KMS-11 (cell line): ENCODE results near the gene CREB1.
"Not testable (repeated sequence)": the region's sequence is repeated elsewhere in the genome, so short reads cannot be mapped to it uniquely, and the experiment has no call there.

ENCODE experiments used
- H2AFZ ChIP-seq: fragments of 200-600 bp; sonication (generic); 2 replicates; pipeline ENCODE4 v1.6.1; 2016; ENCODE audit warnings: antibody characterized with exemption, mixed run types, low read depth
- H3K27ac ChIP-seq: fragments of 200-600 bp; sonication (generic); 2 replicates; pipeline ENCODE4 v1.6.1; 2016; ENCODE audit warnings: mild to moderate bottlenecking, mixed run types
- H3K27me3 ChIP-seq: fragments of 200-600 bp; sonication (generic); 2 replicates; pipeline ENCODE4 v1.6.1; 2017; ENCODE audit warnings: mild to moderate bottlenecking, low read depth, mixed run types, moderate library complexity; ENCODE audit not compliant: insufficient read depth
- H3K36me3 ChIP-seq: fragments of 200-600 bp; sonication (generic); 2 replicates; pipeline ENCODE4 v1.6.1; 2017; ENCODE audit warnings: mild to moderate bottlenecking, mixed run types; ENCODE audit not compliant: insufficient read depth
- H3K4me1 ChIP-seq: fragments of 200-600 bp; sonication (generic); 2 replicates; pipeline ENCODE4 v1.6.1; 2016; ENCODE audit warnings: mild to moderate bottlenecking, low read depth, mixed run types; ENCODE audit not compliant: poor library complexity, severe bottlenecking
- H3K4me2 ChIP-seq: fragments of 200-600 bp; sonication (generic); 2 replicates; pipeline ENCODE4 v1.7.0; 2016; ENCODE audit warnings: mild to moderate bottlenecking, mixed run types
- H3K4me3 ChIP-seq: fragments of 200-600 bp; sonication (generic); IDR thresholded peaks from 2 replicates; pipeline ENCODE4 v1.6.1; 2017; ENCODE audit warnings: low read depth, low read length, mixed read lengths; ENCODE audit not compliant: insufficient read depth
- H3K79me2 ChIP-seq: fragments of 200-600 bp; sonication (generic); 2 replicates; pipeline ENCODE4 v1.6.1; 2016; ENCODE audit warnings: low read depth, mixed run types; ENCODE audit not compliant: insufficient read depth
- H3K9ac ChIP-seq: fragments of 200-600 bp; sonication (generic); 2 replicates; pipeline ENCODE4 v1.6.1; 2016; ENCODE audit warnings: mild to moderate bottlenecking, mixed run types
- H4K20me1 ChIP-seq: fragments of 200-600 bp; sonication (generic); 2 replicates; pipeline ENCODE4 v1.6.1; 2016; ENCODE audit warnings: mild to moderate bottlenecking, mixed run types; ENCODE audit not compliant: insufficient read depth
- TF ChIP-seq, protein P1 (sequence below): fragments of 200-600 bp; sonication (generic); conservative IDR thresholded peaks from 2 replicates; pipeline ENCODE4 v1.6.1; 2017; ENCODE audit warnings: low read depth, mild to moderate bottlenecking, antibody characterized with exemption, low read length, moderate library complexity, mixed read lengths

CREB1 gene

DNA sequence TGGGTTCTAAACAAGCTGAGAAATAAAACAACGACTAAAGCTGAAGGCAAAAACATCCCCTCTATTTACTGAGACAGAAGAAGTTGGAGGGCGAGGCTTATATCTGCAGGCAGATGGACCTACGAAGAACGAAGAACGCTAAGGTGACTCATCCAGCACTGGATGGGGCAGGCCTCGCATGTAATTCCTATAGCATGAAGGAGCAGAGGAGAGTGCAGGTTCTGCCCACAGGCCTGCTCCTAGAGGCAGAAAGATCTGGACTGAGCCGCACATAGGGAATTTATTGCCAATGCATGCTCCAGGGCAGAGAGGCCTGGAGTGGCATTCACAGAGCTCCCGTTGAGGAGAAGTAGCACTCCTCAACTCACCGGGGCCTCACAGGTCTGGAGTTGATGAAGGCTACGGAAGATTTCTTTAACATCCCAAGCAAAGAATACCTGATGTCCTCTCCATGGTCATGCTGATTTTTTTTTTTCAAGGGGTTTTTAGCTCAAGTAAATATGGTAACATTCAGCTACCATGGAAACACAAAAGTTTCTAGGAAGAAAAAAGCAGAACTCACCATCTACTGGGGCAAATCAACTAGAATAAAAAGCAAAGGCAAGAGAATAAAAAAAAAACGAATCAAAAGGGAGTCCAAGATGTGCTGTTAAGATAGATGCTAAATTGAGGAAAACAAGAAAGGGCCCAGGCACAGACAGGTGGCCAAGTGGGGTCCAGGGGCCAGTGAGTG, 105.9 kb downstream of the CREB1 start:
- Histone ChIP-seq H3K4me3 (no peak overlapping the region), H3K27ac (no peak overlapping the region), H2AFZ (no peak overlapping the region), H3K4me2 (no peak overlapping the region), H3K79me2 (no peaks in the 10 kb centered on the region), H3K4me1 (no peaks in the 10 kb centered on the region), H3K27me3 (no peaks in the 10 kb centered on the region), H3K36me3 (no peaks in the 10 kb centered on the region), H4K20me1 (no peaks in the 10 kb centered on the region), H3K9ac (no peak overlapping the region)
- TF ChIP-seq, protein P1, sequence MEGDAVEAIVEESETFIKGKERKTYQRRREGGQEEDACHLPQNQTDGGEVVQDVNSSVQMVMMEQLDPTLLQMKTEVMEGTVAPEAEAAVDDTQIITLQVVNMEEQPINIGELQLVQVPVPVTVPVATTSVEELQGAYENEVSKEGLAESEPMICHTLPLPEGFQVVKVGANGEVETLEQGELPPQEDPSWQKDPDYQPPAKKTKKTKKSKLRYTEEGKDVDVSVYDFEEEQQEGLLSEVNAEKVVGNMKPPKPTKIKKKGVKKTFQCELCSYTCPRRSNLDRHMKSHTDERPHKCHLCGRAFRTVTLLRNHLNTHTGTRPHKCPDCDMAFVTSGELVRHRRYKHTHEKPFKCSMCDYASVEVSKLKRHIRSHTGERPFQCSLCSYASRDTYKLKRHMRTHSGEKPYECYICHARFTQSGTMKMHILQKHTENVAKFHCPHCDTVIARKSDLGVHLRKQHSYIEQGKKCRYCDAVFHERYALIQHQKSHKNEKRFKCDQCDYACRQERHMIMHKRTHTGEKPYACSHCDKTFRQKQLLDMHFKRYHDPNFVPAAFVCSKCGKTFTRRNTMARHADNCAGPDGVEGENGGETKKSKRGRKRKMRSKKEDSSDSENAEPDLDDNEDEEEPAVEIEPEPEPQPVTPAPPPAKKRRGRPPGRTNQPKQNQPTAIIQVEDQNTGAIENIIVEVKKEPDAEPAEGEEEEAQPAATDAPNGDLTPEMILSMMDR: no peak

DNA sequence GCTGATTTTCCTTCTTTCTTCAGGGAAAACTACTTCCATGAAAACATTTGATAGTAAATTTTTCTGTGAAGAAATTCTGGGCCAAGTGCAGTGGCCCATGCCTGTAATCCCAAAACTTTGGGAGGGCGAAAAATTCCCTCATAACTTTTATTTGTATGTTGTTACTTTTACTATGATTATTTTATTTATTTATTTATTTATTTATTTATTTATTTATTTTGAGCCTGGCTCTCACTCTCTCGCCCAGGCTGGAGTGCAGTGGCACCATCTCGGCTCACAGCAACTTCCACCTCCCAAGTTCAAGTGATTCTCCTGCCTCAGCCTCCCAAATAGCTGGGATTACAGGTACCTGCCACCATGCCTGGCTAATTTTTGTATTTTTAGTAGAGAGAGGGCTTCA, 109.5 kb downstream of the CREB1 start:
- not testable (repeated sequence) for H3K27ac ChIP-seq, H3K79me2 ChIP-seq, H2AFZ ChIP-seq, H3K4me1 ChIP-seq, H3K4me3 ChIP-seq, H4K20me1 ChIP-seq, H3K4me2 ChIP-seq, H3K36me3 ChIP-seq, H3K9ac ChIP-seq, H3K27me3 ChIP-seq

DNA sequence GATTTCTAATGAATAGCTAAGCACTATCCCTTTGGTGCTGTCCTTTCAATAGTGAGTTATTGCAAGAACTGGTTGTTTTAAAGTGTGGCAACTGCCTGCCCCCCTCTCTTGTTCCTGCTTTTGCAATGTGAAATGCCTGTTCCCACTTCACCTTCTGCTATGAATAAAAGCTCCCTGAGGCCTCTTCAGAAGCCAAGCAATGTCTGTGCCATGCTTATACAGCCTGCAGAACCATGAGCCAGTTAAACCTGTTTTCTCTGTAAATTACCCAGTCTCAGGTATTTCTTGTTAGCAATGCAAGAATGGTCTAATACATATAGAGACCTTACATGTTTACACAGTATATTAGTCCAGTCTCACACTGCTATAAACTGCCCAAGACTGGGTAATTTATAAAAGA, 110.4 kb downstream of the CREB1 start:
- Histone ChIP-seq H3K27ac (no peak overlapping the region), H3K4me2 (no peak overlapping the region), H3K27me3 (no peaks in the 10 kb centered on the region), H3K79me2 (no peaks in the 10 kb centered on the region), H2AFZ (no peak overlapping the region), H3K4me1 (no peaks in the 10 kb centered on the region), H3K36me3 (no peaks in the 10 kb centered on the region), H3K4me3 (no peak overlapping the region), H4K20me1 (no peaks in the 10 kb centered on the region), H3K9ac (no peak overlapping the region)
- TF ChIP-seq, protein P1: no peak

DNA sequence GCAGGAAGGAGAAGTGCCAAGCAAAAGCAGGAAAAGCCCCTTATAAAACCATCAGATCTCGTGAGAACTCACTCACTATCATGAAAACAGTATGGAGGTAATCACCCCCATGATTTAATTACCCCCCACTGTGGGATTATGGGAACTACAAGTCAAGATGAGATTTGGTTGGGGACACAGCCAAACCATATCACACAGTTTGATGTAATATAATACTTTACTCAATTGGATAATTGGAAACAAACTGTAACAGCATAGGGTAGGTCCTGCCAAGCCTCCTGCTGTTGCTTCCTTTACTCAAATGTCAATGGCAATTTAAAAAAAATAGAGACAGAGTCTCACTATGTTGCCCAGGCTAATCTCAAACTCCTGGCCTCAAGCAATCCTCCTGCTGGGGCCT, 110.9 kb downstream of the CREB1 start:
- TF ChIP-seq, protein P1: no peak
- H3K4me3 ChIP-seq: no peak overlapping the region
- no peak overlapping the region for H3K9ac ChIP-seq
- no peaks in the 10 kb centered on the region for H3K79me2 ChIP-seq
- H3K27me3 ChIP-seq: no peaks in the 10 kb centered on the region
- no peaks in the 10 kb centered on the region for H3K36me3 ChIP-seq
- H3K4me2 ChIP-seq: no peak overlapping the region
- H3K4me1 ChIP-seq: no peaks in the 10 kb centered on the region
- no peak overlapping the region for H2AFZ ChIP-seq
- H3K27ac ChIP-seq: no peak overlapping the region
- H4K20me1 ChIP-seq: no peaks in the 10 kb centered on the region

DNA sequence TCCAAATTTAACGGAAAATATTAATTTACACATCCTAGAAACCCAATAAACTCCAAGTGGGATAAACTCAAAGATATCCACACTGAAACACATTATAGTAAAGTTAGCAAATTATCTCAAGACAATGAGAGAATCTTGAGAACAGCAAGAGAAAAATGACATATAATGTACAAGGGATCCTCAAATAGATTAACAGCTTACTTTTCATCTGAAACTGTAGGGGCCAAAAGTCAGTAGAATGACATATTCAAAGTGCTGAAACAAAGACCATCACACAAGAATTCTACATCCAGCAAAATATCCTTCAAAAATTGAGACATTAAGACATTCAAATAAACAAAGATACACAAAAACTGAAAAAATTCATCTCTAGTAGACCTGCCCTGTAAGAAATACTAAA, 114.1 kb downstream of the CREB1 start:
- no peak overlapping the region for H3K4me2 ChIP-seq
- TF ChIP-seq, protein P1: no peak

DNA sequence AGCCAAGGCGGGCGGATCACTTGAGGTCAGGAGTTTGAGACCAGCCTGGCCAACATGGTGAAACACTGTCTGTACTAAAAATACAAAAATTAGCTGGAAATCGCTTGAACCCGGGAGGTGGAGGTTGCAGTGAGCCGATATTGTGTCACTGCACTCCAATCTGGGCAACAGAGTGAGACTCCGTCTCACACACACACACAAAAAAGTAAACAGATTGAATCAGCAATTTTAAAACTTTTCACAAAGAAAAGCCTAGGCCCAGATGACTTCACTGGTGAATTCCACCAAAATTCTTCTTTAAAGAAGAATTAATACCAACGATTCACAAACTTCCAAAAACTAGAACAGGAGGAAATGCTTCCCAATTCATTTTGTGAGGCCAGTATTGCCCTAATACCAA, 116.8 kb downstream of the CREB1 start:
- not testable (repeated sequence) for H3K27me3 ChIP-seq, H3K4me3 ChIP-seq, H4K20me1 ChIP-seq, H3K4me2 ChIP-seq, H3K36me3 ChIP-seq, H3K4me1 ChIP-seq, H2AFZ ChIP-seq, H3K27ac ChIP-seq, H3K9ac ChIP-seq, H3K79me2 ChIP-seq

More for the DNA sequence above, 114.1 kb downstream of the CREB1 start:
- Histone ChIP-seq H2AFZ (no peak overlapping the region), H3K4me1 (no peaks in the 10 kb centered on the region), H3K36me3 (no peaks in the 10 kb centered on the region), H4K20me1 (no peaks in the 10 kb centered on the region), H3K79me2 (no peaks in the 10 kb centered on the region), H3K27ac (no peak overlapping the region), H3K9ac (no peak overlapping the region), H3K4me3 (no peak overlapping the region), H3K27me3 (no peaks in the 10 kb centered on the region)
